ENCODE results near the gene BAG2.

GRCh38 chr6:57210060-57210459, 37.9 kb downstream of the BAG2 start:
- TF ChIP-seq YY1 (IDR thresholded peaks at IDR 0.05; ENCODE audit: insufficient read depth, insufficient read length) (no peak), ZNF274 (IDR thresholded peaks at IDR 0.05; ENCODE audit: low read depth, low read length) (no peak)

All from NT2/D1 (cell line).